Natural killer cell treated with Interleukin-12 subunit alpha and Interleukin-12 subunit beta and Interleukin-15 and Interleukin-18, amount 100 ng/mL, for 72 hours (primary cell): ENCODE results near the gene UPK2. TPM values are rescaled to one million over a fixed set of nuclear protein-coding genes. Genes with fewer than 3 reads are reported as not detected.

Experiments used
- ATAC-seq, 2 donors: fragments of 150-1000 bp; cut with Tn5 transposase in 1 of 2; sonication (Bioruptor Pico), chemical (Tn5 transposase) in 1 of 2; 2 replicates each; pipeline ENCODE4 v1.10.0; 2021
- DNase-seq: peaks from one replicate; pipeline ENCODE4 v3.0.0; 2022; ENCODE audit warnings: low spot score
- H3K27ac Mint-ChIP-seq, 2 donors: 1 replicate in 1 of 2; 2 replicates in 1 of 2; pipeline ENCODE4 v1.8.0; 2022; ENCODE audit warnings: mixed read lengths in 2 of 2, mild to moderate bottlenecking in 1 of 2, moderate library complexity in 1 of 2
- H3K27me3 Mint-ChIP-seq, 2 donors: 1 replicate in 1 of 2; 2 replicates in 1 of 2; pipeline ENCODE4 v1.8.0; 2022; ENCODE audit warnings: mixed read lengths in 2 of 2
- H3K36me3 Mint-ChIP-seq: one replicate; pipeline ENCODE4 v1.8.0; 2022; ENCODE audit warnings: mixed read lengths
- H3K4me1 Mint-ChIP-seq, 2 donors: 1 replicate in 1 of 2; 2 replicates in 1 of 2; pipeline ENCODE4 v1.8.0; 2022; ENCODE audit warnings: low read depth in 2 of 2, mixed read lengths in 2 of 2, mild to moderate bottlenecking in 1 of 2
- H3K4me3 Mint-ChIP-seq: one replicate; pipeline ENCODE4 v1.8.0; 2022; ENCODE audit warnings: mixed read lengths
- H3K9me3 Mint-ChIP-seq: 2 replicates; pipeline ENCODE4 v1.8.0; 2022; ENCODE audit warnings: mixed read lengths
- total RNA-seq, 2 donors: library from RNA; stranded (reverse); gene quantifications; one replicate each; pipeline ENCODE4 v1.2.3, GENCODE V29; 2022

UPK2 gene
- total RNA-seq, 2 donors from 2014 or later, result 0.64 to 1.1 TPM

GRCh38 chr11:118914178-118914918 lies 41.8 kb upstream of the UPK2 start:
- Mint-ChIP-seq H3K27me3 (no peaks in the 10 kb centered on the region), H3K27ac (peak overlapping the region; percentile 97 to 99), H3K4me3 (peak overlapping the region; percentile 74), H3K9me3 (no peaks in the 10 kb centered on the region), H3K4me1 (peaks cover 65 to 73% of the 10 kb centered on the region in 2 donors), H3K36me3 (no peaks in the 10 kb centered on the region)
- ATAC-seq (peak in 1 of 2 donors; percentile 70), DNase-seq (peak; percentile 78)

DNA sequence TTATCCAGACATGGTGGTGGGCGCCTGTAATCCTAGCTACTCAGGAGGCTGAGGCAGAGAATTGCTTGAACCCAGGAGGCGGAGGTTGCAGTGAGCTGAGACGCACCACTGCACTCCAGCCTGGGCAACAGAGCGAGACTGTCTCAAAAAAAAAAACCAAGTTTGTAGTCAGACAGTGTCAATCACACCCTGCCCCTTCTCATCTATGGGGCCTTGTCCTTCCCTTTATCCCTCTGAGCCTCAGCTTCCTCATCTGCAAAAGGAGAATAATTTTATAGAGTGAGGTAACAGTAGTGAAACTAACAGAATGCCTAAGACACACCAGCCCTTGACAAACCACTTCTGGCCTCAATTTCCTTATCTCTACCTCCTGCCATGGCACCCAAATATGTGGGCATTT lies 41.1 kb upstream of the UPK2 start:
- H3K36me3 Mint-ChIP-seq, result no peaks in the 10 kb centered on the region
- H3K9me3 Mint-ChIP-seq, result no peaks in the 10 kb centered on the region
- H3K4me3 Mint-ChIP-seq, result peak overlapping the region; percentile 74
- peak overlapping the region; percentile 97 to 99 for H3K27ac Mint-ChIP-seq
- peaks cover 72 to 79% of the 10 kb centered on the region in 2 donors for H3K4me1 Mint-ChIP-seq
- ATAC-seq (no peak), DNase-seq (no peak)
- H3K27me3 Mint-ChIP-seq, result no peaks in the 10 kb centered on the region

GRCh38 chr11:118915396-118915795 lies 40.7 kb upstream of the UPK2 start:
- ATAC-seq (no peak), DNase-seq (no peak)
- peak overlapping the region; percentile 74 for H3K4me3 Mint-ChIP-seq
- H3K36me3 Mint-ChIP-seq, result no peaks in the 10 kb centered on the region
- no peaks in the 10 kb centered on the region for H3K9me3 Mint-ChIP-seq
- H3K27ac Mint-ChIP-seq, result peak overlapping the region; percentile 97 to 99
- peaks cover 76 to 83% of the 10 kb centered on the region in 2 donors for H3K4me1 Mint-ChIP-seq
- no peaks in the 10 kb centered on the region for H3K27me3 Mint-ChIP-seq

GRCh38 chr11:118915941-118916841 lies 39.9 kb upstream of the UPK2 start:
- DNase-seq, result peak; percentile 57
- H3K27ac Mint-ChIP-seq, result peak overlapping the region; percentile 97 to 99
- H3K9me3 Mint-ChIP-seq, result no peaks in the 10 kb centered on the region
- peaks cover 80 to 85% of the 10 kb centered on the region in 2 donors for H3K4me1 Mint-ChIP-seq
- H3K27me3 Mint-ChIP-seq, result no peaks in the 10 kb centered on the region
- peak overlapping the region; percentile 74 for H3K4me3 Mint-ChIP-seq
- H3K36me3 Mint-ChIP-seq, result no peaks in the 10 kb centered on the region
- no peak for ATAC-seq

DNA sequence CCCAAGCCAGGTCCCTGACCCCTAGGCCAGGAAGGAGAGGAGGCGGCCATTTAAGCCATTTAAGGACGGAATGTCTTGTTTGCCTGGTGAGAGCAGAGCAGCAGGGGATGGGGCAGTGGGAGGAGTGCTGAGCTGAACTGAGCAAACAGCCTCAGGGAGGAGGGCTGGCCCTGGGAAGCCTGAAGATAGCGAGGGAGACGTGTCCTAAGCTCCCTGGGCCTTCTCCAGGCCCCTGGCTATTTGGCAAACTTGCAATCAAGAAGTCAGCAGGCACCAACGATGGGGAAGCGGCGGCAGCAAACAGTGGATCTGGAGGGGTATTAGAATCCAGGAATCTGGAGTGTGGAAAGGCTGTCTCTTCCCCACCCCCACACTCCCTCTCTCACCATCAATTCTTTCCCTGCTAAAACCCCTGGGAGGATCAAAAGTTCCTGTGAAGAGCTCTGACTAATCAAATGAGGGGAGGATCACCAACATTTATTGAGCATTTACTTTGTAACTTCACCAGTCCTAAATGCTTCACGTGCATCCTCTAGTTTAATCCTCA lies 39.2 kb upstream of the UPK2 start:
- no peak for DNase-seq
- Mint-ChIP-seq H3K4me3 (peak overlapping the region; percentile 78), H3K36me3 (no peaks in the 10 kb centered on the region), H3K27ac (peak overlapping the region; percentile 97 to 99), H3K4me1 (peaks cover 76 to 83% of the 10 kb centered on the region in 2 donors), H3K27me3 (no peaks in the 10 kb centered on the region), H3K9me3 (no peaks in the 10 kb centered on the region)
- no peak for ATAC-seq

- Mint-ChIP-seq H3K27me3 (no peaks in the 10 kb centered on the region), H3K27ac (peak overlapping the region; percentile 97 to 99), H3K4me1 (peaks cover 69 to 76% of the 10 kb centered on the region in 2 donors)
Observed at GRCh38 chr11:118917481-118918127, 38.5 kb upstream of the UPK2 start.

GRCh38 chr11:118918128-118918685 lies 37.9 kb upstream of the UPK2 start:
- no peaks in the 10 kb centered on the region for H3K36me3 Mint-ChIP-seq
- peak overlapping the region; percentile 97 to 99 for H3K27ac Mint-ChIP-seq
- DNase-seq (peak; percentile 59), ATAC-seq (peak in 1 of 2 donors; percentile 6)
- no peaks in the 10 kb centered on the region for H3K9me3 Mint-ChIP-seq
- peaks cover 66 to 75% of the 10 kb centered on the region in 2 donors for H3K4me1 Mint-ChIP-seq
- H3K4me3 Mint-ChIP-seq, result peak overlapping the region; percentile 78
- no peaks in the 10 kb centered on the region for H3K27me3 Mint-ChIP-seq

More at GRCh38 chr11:118917481-118918127, 38.5 kb upstream of the UPK2 start:
- no peaks in the 10 kb centered on the region for H3K9me3 Mint-ChIP-seq
- ATAC-seq, result peak; percentile 60 to 81
- no peaks in the 10 kb centered on the region for H3K36me3 Mint-ChIP-seq
- peak overlapping the region; percentile 78 for H3K4me3 Mint-ChIP-seq
- peak; percentile 81 for DNase-seq

DNA sequence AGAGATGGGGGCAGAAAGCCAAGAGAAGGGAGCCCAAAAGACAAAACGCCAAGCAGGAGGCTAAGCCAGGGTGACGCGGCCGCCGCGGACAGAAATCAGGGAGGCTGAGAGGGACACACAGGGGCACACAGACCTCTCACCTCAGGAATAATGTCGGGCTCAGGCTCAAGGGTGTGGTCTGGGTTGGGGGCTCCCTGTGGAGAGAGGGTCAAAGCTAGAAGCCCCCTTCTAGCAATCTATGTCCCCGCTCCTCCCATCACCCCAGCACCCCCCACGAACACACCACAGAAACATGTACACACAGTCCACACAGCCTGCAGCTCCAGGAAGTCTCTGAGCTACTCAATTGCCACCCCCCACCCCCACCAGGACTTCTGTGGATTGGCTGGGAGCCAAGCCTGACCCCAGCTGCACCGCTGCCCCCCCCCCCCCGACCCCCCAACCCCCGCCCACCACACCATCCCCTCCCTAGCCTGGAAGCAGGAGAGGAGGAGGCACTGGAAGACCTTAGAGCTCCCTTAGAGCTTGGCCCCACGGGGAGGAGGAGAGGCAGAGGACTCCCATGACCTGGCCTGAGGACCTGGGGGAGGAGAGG lies 37.3 kb upstream of the UPK2 start:
- Mint-ChIP-seq H3K27ac (peak overlapping the region; percentile 97 to 99), H3K36me3 (no peaks in the 10 kb centered on the region), H3K27me3 (no peaks in the 10 kb centered on the region), H3K4me3 (peak overlapping the region; percentile 78), H3K4me1 (peaks cover 70 to 79% of the 10 kb centered on the region in 2 donors), H3K9me3 (no peaks in the 10 kb centered on the region)
- DNase-seq (peak; percentile 62), ATAC-seq (no peak)

DNA sequence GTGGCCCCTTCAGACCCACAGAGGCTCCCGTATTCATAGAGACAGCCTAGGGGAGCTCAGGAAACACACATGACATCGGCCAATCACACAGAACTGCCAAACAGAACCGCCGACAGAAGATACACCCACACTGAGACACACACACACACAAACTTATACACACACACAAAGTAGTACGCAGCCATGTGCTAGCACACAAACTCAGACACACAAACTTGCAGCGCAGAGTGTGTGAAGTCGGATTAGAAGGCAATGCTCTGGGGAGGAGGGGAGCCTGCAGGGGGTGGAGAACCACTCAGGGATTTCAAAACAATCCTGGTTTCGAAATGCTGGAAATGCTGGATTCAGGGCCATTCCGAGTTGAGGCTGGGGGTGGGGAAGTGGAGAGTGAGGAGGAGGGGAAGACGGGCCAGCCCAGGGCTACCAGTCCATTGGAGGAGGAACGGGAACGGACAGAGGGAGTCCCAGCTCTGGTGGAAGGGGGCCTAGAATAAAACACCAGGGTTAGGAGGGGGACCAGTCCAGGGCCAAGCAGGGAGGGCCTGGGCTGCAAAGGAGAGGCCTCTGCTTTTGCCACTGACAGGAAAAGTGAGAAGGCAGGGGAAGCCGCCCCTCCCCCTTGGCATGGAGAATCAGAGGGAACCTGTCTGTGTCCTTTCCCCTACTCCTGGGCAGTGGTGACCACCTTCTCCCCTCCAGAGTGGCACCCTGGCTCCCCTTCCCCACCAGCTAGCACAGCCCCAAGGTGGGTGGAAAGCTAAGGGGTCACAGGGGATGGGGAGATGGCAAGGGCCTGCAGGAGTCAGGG lies 34.8 kb upstream of the UPK2 start:
- Mint-ChIP-seq H3K27ac (peak overlapping the region; percentile 97 to 99), H3K4me3 (peak overlapping the region; percentile 76)
- ATAC-seq, result no peak

GRCh38 chr11:118921929-118922744 lies 34.0 kb upstream of the UPK2 start:
- H3K36me3 Mint-ChIP-seq, result no peaks in the 10 kb centered on the region
- peak overlapping the region in 1 of 2 donors; percentile 99 for H3K27ac Mint-ChIP-seq
- no peaks in the 10 kb centered on the region for H3K9me3 Mint-ChIP-seq
- H3K4me3 Mint-ChIP-seq, result peak overlapping the region; percentile 95
- peaks cover 61 to 68% of the 10 kb centered on the region in 2 donors for H3K4me1 Mint-ChIP-seq
- DNase-seq (peak; percentile 56), ATAC-seq (no peak)
- no peaks in the 10 kb centered on the region for H3K27me3 Mint-ChIP-seq

More for the DNA sequence above, 34.8 kb upstream of the UPK2 start:
- Mint-ChIP-seq H3K27me3 (no peaks in the 10 kb centered on the region), H3K36me3 (no peaks in the 10 kb centered on the region), H3K9me3 (no peaks in the 10 kb centered on the region), H3K4me1 (peaks cover 63 to 68% of the 10 kb centered on the region in 2 donors)
- DNase-seq, result no peak

DNA sequence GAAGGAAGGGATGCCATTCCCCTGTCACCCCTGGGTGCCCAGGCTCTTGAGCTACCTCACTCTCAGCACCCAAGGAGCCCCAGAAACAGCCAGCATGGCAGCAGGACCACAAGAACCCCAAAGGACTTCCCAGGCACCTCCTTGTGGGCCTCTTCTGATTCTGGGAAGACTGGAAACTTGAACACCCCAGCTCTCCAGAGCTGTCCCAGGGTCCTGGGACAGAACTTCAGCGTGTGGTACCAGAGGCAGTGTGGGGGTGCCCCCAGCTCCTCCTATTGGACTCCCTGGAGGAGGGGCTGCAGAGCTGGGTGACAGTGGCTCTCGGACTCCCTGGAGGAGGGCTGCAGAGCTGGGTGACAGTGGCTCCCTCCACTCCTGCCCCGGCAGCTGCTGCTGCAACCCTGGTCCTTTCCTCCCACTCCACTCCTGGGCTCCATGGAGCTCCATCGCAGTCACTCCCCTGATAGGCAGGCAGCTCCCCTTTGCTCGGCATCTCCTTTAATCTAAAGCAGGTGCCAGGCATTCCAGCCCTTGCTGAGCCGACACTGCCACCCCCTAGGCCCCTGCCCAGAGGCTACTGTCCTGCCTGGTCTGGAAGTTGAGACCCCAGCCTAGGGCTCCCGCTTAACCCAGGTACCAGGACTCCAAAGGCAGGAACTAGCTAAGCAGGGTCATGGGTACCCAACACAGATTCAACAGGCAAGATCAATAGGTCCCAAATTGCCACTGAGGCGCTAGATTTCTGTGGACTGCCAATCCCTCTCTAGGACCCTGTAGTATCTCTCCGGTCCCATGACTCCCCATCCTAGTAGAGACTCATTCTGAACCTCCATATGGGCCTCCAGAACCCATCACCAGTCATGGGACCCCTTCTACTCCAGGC lies 33.1 kb upstream of the UPK2 start:
- ATAC-seq, result no peak
- Mint-ChIP-seq H3K27me3 (no peaks in the 10 kb centered on the region), H3K4me1 (peaks cover 61 to 68% of the 10 kb centered on the region in 2 donors), H3K27ac (peak overlapping the region; percentile 86 to 96), H3K9me3 (no peaks in the 10 kb centered on the region), H3K36me3 (no peaks in the 10 kb centered on the region), H3K4me3 (peak overlapping the region; percentile 95)
- DNase-seq, result peak; percentile 59
